GM23248 (cell line): ENCODE measurements around the gene TCAIM.

Experiments
- EZH2 ChIP-seq: fragments of 200-600 bp; sonication (generic); IDR thresholded peaks from 2 replicates; pipeline ENCODE4 v1.6.1; 2018; ENCODE audit warnings: antibody characterized with exemption, mild to moderate bottlenecking; ENCODE audit not compliant: insufficient read depth, poor library complexity, severe bottlenecking
- EZH2phosphoT487 ChIP-seq: fragments of 200-600 bp; sonication (generic); IDR thresholded peaks from 2 replicates; pipeline ENCODE4 v1.6.1; 2018; ENCODE audit warnings: antibody characterized with exemption, moderate library complexity, mild to moderate bottlenecking, low read depth; ENCODE audit not compliant: insufficient read depth

GRCh38 chr3:44338010-44338827, at the start of gene TCAIM:
- TF ChIP-seq EZH2phosphoT487 (no peak), EZH2 (no peak)
